ENCODE measurements around the gene HADH. TPM values are rescaled to one million over a fixed set of nuclear protein-coding genes. Genes with fewer than 3 reads are reported as not detected.

Gene HADH
- total and polyA plus RNA-seq, 12 donors = 24.5 to 123 (median 68.8) TPM

GRCh38 chr4:108055787-108056186 is 66.1 kb downstream of the HADH start:
- Histone ChIP-seq H3K4me1 (replicated peaks in 1 of 2) (no peaks in the 10 kb centered on the region), H3K27me3 (no peaks in the 10 kb centered on the region), H3K36me3 (replicated peaks in 1 of 2) (no peaks in the 10 kb centered on the region), H3K4me3 (no peak overlapping the region), H3K9me3 (replicated peaks in 1 of 3) (no peaks in the 10 kb centered on the region), H3K27ac (no peak overlapping the region)
- intact Hi-C loops (cut with DNase I) = loop anchor here in 1 of 2 donors (10.0 kb wide), 1 partner anchor 519 kb away; no protein-coding TSS in a partner anchor
- DNase-seq = no peak
- TF ChIP-seq CTCF (IDR thresholded peaks at IDR 0.05) (no peak), POLR2A (IDR thresholded peaks at IDR 0.05) (no peak)
- 91 to 96% (median 93%) methylated on average over 3 of the region's 3 CpGs for WGBS, 4 donors

- no peaks in the 10 kb centered on the region for H3K27me3 ChIP-seq
- DNase-seq = no peak
- 75 to 83% (median 79%) methylated on average over 6 of the region's 6 CpGs for WGBS, 4 donors
- no peaks in the 10 kb centered on the region for H3K36me3 ChIP-seq (replicated peaks in 1 of 2)
- no peak overlapping the region for H3K4me3 ChIP-seq
- TF ChIP-seq CTCF (IDR thresholded peaks at IDR 0.05) (no peak), POLR2A (IDR thresholded peaks at IDR 0.05) (no peak)
- intact Hi-C loops (cut with DNase I) = loop anchor here in 1 of 2 donors (10.0 kb wide), 1 partner anchor 518 kb away; no protein-coding TSS in a partner anchor
- no peak overlapping the region for H3K27ac ChIP-seq
- no peaks in the 10 kb centered on the region for H3K4me1 ChIP-seq (replicated peaks in 1 of 2)
- no peaks in the 10 kb centered on the region for H3K9me3 ChIP-seq (replicated peaks in 1 of 3)
Observed at GRCh38 chr4:108056418-108056817, 66.7 kb downstream of the HADH start.

GRCh38 chr4:108058685-108059440 is 69.2 kb downstream of the HADH start:
- intact Hi-C loops (cut with DNase I) = loop anchor here in 1 of 2 donors (10.0 kb wide), 1 partner anchor 516 kb away; no protein-coding TSS in a partner anchor
- 82 to 83% (median 83%) methylated on average over 11 of the region's 11 CpGs for WGBS, 4 donors
- TF ChIP-seq POLR2A (IDR thresholded peaks at IDR 0.05) (no peak), CTCF (IDR thresholded peaks at IDR 0.05) (no peak)
- DNase-seq = peak in 1 of 7 donors; percentile 25
- no peaks in the 10 kb centered on the region for H3K9me3 ChIP-seq (replicated peaks in 1 of 3)
- no peaks in the 10 kb centered on the region for H3K27me3 ChIP-seq
- no peaks in the 10 kb centered on the region for H3K36me3 ChIP-seq (replicated peaks in 1 of 2)
- no peak overlapping the region for H3K4me3 ChIP-seq
- no peak overlapping the region for H3K27ac ChIP-seq
- H3K4me1 ChIP-seq (replicated peaks in 1 of 2) = no peaks in the 10 kb centered on the region

- Histone ChIP-seq H3K27ac (no peak overlapping the region), H3K27me3 (no peaks in the 10 kb centered on the region), H3K9me3 (replicated peaks in 1 of 3) (no peaks in the 10 kb centered on the region), H3K36me3 (replicated peaks in 1 of 2) (no peaks in the 10 kb centered on the region), H3K4me3 (no peak overlapping the region), H3K4me1 (replicated peaks in 1 of 2) (no peaks in the 10 kb centered on the region)
- intact Hi-C loops (cut with DNase I) = no loop called here
- DNase-seq = peak in 6 of 7 donors; percentile 30 to 46 (median 35)
- 47 to 53% (median 49%) methylated on average over 5 of the region's 5 CpGs for WGBS, 4 donors
- TF ChIP-seq POLR2A (IDR thresholded peaks at IDR 0.05) (no peak), CTCF (IDR thresholded peaks at IDR 0.05) (peak; percentile 7 to 57 (median 48))
Observed at GRCh38 chr4:108060164-108060563, 70.5 kb downstream of the HADH start.

All from adrenal gland (tissue), 12 donors.